Endothelial cell of umbilical vein (primary cell): ENCODE results near the gene MAML3.

Source experiments
- CTCF ChIP-seq, 2 donors: IDR thresholded peaks; 1 replicate in 1 of 2; 2 replicates in 1 of 2; pipeline ENCODE4 v1.5.1; 2011; ENCODE audit warnings: low read length in 2 of 2, mild to moderate bottlenecking in 2 of 2, moderate library complexity in 2 of 2, control low read depth in 1 of 2, inconsistent platforms in 1 of 2, low read depth in 1 of 2; ENCODE audit not compliant: insufficient read depth in 1 of 2; ENCODE audit errors: extremely low read depth in 1 of 2
- EZH2 ChIP-seq: IDR thresholded peaks from 2 replicates; pipeline ENCODE4 v1.6.1; 2012; ENCODE audit warnings: borderline replicate concordance, low read depth, mild to moderate bottlenecking, moderate library complexity, low read length, inconsistent platforms; ENCODE audit not compliant: severe bottlenecking
- GATA2 ChIP-seq: IDR thresholded peaks from 2 replicates; pipeline ENCODE4 v1.7.0; 2011; ENCODE audit warnings: low read depth, mild to moderate bottlenecking, moderate library complexity, mixed read lengths, low read length; ENCODE audit not compliant: insufficient read length, insufficient read depth
- JUN ChIP-seq: IDR thresholded peaks from 2 replicates; pipeline ENCODE4 v1.6.1; 2011; ENCODE audit warnings: borderline replicate concordance, low read depth; ENCODE audit not compliant: insufficient read length, insufficient read depth
- MYC ChIP-seq: IDR thresholded peaks from one replicate; pipeline ENCODE4 v1.6.1; 2011; ENCODE audit warnings: mild to moderate bottlenecking, low read depth, low read length
- POLR2A ChIP-seq: IDR thresholded peaks from 2 replicates; pipeline ENCODE4 v1.6.1; 2012; ENCODE audit warnings: low read depth, mild to moderate bottlenecking, control low read depth, low read length
- POLR2AphosphoS5 ChIP-seq: IDR thresholded peaks from 2 replicates; pipeline ENCODE4 v1.6.1; 2012; ENCODE audit warnings: low read depth, mild to moderate bottlenecking, control low read depth, low read length, moderate library complexity; ENCODE audit not compliant: insufficient read depth
- TF ChIP-seq, protein P1 (sequence below): IDR thresholded peaks from 2 replicates; pipeline ENCODE4 v1.6.1; 2011; ENCODE audit not compliant: insufficient read depth, insufficient read length

- TF ChIP-seq CTCF (IDR thresholded peaks at IDR 0.05; ENCODE audit: extremely low read depth in 1 of 2, insufficient read depth in 1 of 2, low read depth in 1 of 2, low read length in 2 of 2) (no peak), EZH2 (no peak), POLR2A (no peak), GATA2 (no peak), JUN (no peak), POLR2AphosphoS5 (no peak), MYC (no peak)
- TF ChIP-seq, protein P1, sequence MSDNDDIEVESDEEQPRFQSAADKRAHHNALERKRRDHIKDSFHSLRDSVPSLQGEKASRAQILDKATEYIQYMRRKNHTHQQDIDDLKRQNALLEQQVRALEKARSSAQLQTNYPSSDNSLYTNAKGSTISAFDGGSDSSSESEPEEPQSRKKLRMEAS = no peak
These were observed 16.3 kb downstream of the MAML3 start for GRCh38 chr4:140137671-140138070.
